Loucy (cell line): ENCODE data around the gene HCK.

Experiments used
- EZH2phosphoT487 ChIP-seq: fragments of 200-600 bp; IDR thresholded peaks from 2 replicates; pipeline ENCODE4 v1.6.1; 2018; ENCODE audit warnings: antibody characterized with exemption, mild to moderate bottlenecking, moderate library complexity, borderline replicate concordance
- TF ChIP-seq, protein P1 (sequence below): fragments of 200-600 bp; sonication (generic); conservative IDR thresholded peaks from 2 replicates; pipeline ENCODE4 v1.5.1; 2014; ENCODE audit warnings: mild to moderate bottlenecking, antibody characterized with exemption, low read length

DNA sequence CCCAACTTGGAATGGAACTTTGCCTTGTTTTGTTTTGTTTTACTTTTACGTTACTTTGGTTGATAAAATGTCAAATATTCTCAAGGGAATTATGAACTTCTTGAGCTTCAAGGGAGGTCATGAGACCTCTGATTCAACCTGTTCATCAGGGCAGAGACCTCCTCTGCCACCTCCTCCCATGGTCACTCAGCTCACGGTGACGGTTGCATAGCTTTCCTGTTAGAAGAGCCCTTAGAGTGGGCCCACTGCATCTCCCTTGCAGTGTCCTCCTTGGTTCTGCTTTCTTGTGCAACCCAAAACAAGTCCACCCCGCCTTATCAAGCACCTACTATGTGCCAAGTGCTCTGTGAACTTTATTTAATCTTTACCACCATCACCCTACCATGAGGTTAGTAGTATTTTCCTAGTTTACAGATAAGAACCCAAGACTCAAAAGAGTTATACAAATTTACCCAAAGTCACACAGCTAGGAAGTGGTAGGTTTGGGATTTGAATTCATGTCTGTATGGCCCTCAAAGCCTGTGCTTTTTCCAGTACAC is 72.9 kb downstream of the HCK start:
- TF ChIP-seq, protein P1, sequence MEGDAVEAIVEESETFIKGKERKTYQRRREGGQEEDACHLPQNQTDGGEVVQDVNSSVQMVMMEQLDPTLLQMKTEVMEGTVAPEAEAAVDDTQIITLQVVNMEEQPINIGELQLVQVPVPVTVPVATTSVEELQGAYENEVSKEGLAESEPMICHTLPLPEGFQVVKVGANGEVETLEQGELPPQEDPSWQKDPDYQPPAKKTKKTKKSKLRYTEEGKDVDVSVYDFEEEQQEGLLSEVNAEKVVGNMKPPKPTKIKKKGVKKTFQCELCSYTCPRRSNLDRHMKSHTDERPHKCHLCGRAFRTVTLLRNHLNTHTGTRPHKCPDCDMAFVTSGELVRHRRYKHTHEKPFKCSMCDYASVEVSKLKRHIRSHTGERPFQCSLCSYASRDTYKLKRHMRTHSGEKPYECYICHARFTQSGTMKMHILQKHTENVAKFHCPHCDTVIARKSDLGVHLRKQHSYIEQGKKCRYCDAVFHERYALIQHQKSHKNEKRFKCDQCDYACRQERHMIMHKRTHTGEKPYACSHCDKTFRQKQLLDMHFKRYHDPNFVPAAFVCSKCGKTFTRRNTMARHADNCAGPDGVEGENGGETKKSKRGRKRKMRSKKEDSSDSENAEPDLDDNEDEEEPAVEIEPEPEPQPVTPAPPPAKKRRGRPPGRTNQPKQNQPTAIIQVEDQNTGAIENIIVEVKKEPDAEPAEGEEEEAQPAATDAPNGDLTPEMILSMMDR: no peak
- TF ChIP-seq EZH2phosphoT487: no peak
